Liver (tissue), 9 donors: ENCODE data around the gene BTAF1. TPM values are rescaled to one million over a fixed set of nuclear protein-coding genes. Genes with fewer than 3 reads are reported as not detected.

Source experiments
- DNase-seq: peaks from one replicate; pipeline ENCODE4 v3.0.0-alpha.2; 2017; ENCODE audit warnings: low spot score
- H3K27ac ChIP-seq, 2 donors: one replicate each; pipeline ENCODE4 v1.7.0; 2013; ENCODE audit warnings: inconsistent platforms in 2 of 2, low read length in 2 of 2, control low read depth in 1 of 2, low read depth in 1 of 2, mild to moderate bottlenecking in 1 of 2
- H3K27me3 ChIP-seq, 4 donors: one replicate each; pipeline versions ENCODE4 v1.6.1 to v1.7.0; 2013; ENCODE audit warnings: low read length in 3 of 4, inconsistent platforms in 1 of 4, mild to moderate bottlenecking in 1 of 4, moderate library complexity in 1 of 4; ENCODE audit not compliant: control insufficient read depth in 4 of 4, insufficient read depth in 4 of 4
- H3K36me3 ChIP-seq, 4 donors: one replicate each; pipeline versions ENCODE4 v1.6.1 to v1.7.0; 2013; ENCODE audit warnings: low read length in 3 of 4, mild to moderate bottlenecking in 3 of 4, low read depth in 1 of 4, moderate library complexity in 1 of 4; ENCODE audit not compliant: control insufficient read depth in 4 of 4, insufficient read depth in 3 of 4
- H3K4me1 ChIP-seq, 4 donors: one replicate each; pipeline versions ENCODE4 v1.6.1 to v1.7.0; 2013; ENCODE audit warnings: low read length in 3 of 4, mild to moderate bottlenecking in 3 of 4, moderate library complexity in 1 of 4; ENCODE audit not compliant: control insufficient read depth in 4 of 4, insufficient read depth in 4 of 4
- H3K4me3 ChIP-seq, 3 donors: one replicate each; pipeline versions ENCODE4 v1.6.1 to v1.7.0; 2013; ENCODE audit warnings: low read length in 3 of 3, control low read depth in 1 of 3, low read depth in 1 of 3, mild to moderate bottlenecking in 1 of 3
- H3K9ac ChIP-seq, 2 donors: one replicate each; pipeline ENCODE4 v1.7.0; 2013; ENCODE audit warnings: low read length in 2 of 2, mild to moderate bottlenecking in 2 of 2, moderate library complexity in 2 of 2, control low read depth in 1 of 2, low read depth in 1 of 2
- H3K9me3 ChIP-seq, 4 donors: one replicate each; pipeline versions ENCODE4 v1.6.1 to v1.7.0; 2013; ENCODE audit warnings: low read length in 3 of 4; ENCODE audit not compliant: control insufficient read depth in 4 of 4
- EGR1 ChIP-seq, 2 donors: IDR thresholded peaks; 2 replicates each; pipeline ENCODE4 v1.6.1; 2016 to 2018; ENCODE audit warnings: antibody characterized with exemption in 2 of 2, low read depth in 2 of 2
- FOXA1 ChIP-seq: IDR thresholded peaks from 2 replicates; pipeline ENCODE4 v1.6.1; 2016; ENCODE audit warnings: antibody characterized with exemption
- FOXA2 ChIP-seq: IDR thresholded peaks from 2 replicates; pipeline ENCODE4 v1.6.1; 2016; ENCODE audit warnings: antibody characterized with exemption
- GABPA ChIP-seq, 2 donors: IDR thresholded peaks in 1 of 2; conservative IDR thresholded peaks in 1 of 2; 2 replicates each; pipeline ENCODE4 v1.6.1; 2016; ENCODE audit warnings: antibody characterized with exemption in 2 of 2, mild to moderate bottlenecking in 1 of 2, moderate library complexity in 1 of 2
- HNF4A ChIP-seq, 2 donors: conservative IDR thresholded peaks; 2 replicates each; pipeline ENCODE4 v1.6.1; 2016; ENCODE audit warnings: antibody characterized with exemption in 2 of 2, mild to moderate bottlenecking in 2 of 2
- JUND ChIP-seq, 2 donors: IDR thresholded peaks; 2 replicates each; pipeline ENCODE4 v1.6.1; 2016; ENCODE audit warnings: antibody characterized with exemption in 2 of 2
- NR2F2 ChIP-seq: IDR thresholded peaks from 2 replicates; pipeline ENCODE4 v1.6.1; 2016; ENCODE audit warnings: antibody characterized with exemption
- RAD21 ChIP-seq, 2 donors: IDR thresholded peaks; 2 replicates each; pipeline ENCODE4 v1.6.1; 2016; ENCODE audit warnings: antibody characterized with exemption in 2 of 2, mild to moderate bottlenecking in 2 of 2
- RXRA ChIP-seq, 2 donors: IDR thresholded peaks; 2 replicates each; pipeline ENCODE4 v1.6.1; 2017 to 2018; ENCODE audit warnings: antibody characterized with exemption in 2 of 2, mild to moderate bottlenecking in 1 of 2
- TAF1 ChIP-seq: conservative IDR thresholded peaks from 2 replicates; pipeline ENCODE4 v1.6.1; 2016; ENCODE audit warnings: antibody characterized with exemption, mild to moderate bottlenecking
- YY1 ChIP-seq: IDR thresholded peaks from 2 replicates; pipeline ENCODE4 v1.6.1; 2016; ENCODE audit warnings: antibody characterized with exemption, mild to moderate bottlenecking
- WGBS: extraction: QIAGEN DNeasy Blood & Tissue Kit; methylation state at CpG from one replicate; pipeline ENCODE4 v1.1.7; 2013; 5-methylcytosine and 5-hydroxymethylcytosine counted together
- polyA plus RNA-seq, 2 donors: library from polyadenylated mRNA; stranded (reverse) in 1 of 2; unstranded in 1 of 2; fragments of 200-250 nt in 1 of 2; fragments of >200 nt in 1 of 2; fragmentation: Nextera tagmentation in 1 of 2; extraction: Ambion mirVana in 1 of 2; gene quantifications; one replicate each; pipeline versions ENCODE4 v1.2.1 to v1.2.3, GENCODE V29; 2013 to 2015
- total RNA-seq, 2 donors: library from RNA; depleted of rRNA; stranded (reverse); fragments of >200 nt; gene quantifications; one replicate each; pipeline ENCODE4 v1.2.3, GENCODE V29; 2014
- TF ChIP-seq, protein P1 (sequence below): IDR thresholded peaks from 2 replicates; pipeline ENCODE4 v1.6.1; 2016; ENCODE audit warnings: antibody characterized with exemption
- TF ChIP-seq, protein P2 (sequence below): IDR thresholded peaks from 2 replicates; pipeline ENCODE4 v1.6.1; 2016; ENCODE audit warnings: antibody characterized with exemption
- TF ChIP-seq, protein P3 (sequence below): fragments of 150-350 bp; IDR thresholded peaks from 2 replicates; pipeline ENCODE4 v1.5.1; 2017; ENCODE audit warnings: improper control_type of control experiment, low read depth, low read length; ENCODE audit not compliant: missing input control
- TF ChIP-seq, protein P4 (sequence below): IDR thresholded peaks from 2 replicates; pipeline ENCODE4 v1.6.1; 2016; ENCODE audit warnings: antibody characterized with exemption, mild to moderate bottlenecking
- donor health status: healthy.
- donor health status: healthy.
- donor health status: healthy.
- donor health status: healthy.
- donor health status: healthy.

The BTAF1 gene
- total and polyA plus RNA-seq, 4 donors, result 5.9 to 49.6 (median 18.0) TPM

DNA sequence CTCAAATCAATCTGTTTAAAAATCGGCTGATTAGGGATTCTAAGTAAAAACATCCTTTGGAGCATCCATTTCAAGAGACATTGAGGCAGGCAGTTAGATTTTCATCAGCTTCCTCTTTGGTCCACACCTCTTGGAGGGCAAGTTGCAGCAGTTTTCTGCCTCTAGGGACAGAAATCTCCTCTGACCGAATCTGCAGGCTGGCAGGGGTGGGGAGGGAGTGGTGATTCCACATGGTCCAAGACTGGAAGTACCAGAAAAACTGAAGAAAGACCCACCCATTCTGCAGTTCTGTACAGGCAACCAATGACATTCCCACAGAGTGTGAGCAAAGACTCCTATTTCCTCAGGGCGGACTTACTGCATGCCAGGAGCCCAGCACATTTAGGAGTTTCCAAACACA lies 43.3 kb upstream of the BTAF1 start (continued):
- TF ChIP-seq, protein P1, sequence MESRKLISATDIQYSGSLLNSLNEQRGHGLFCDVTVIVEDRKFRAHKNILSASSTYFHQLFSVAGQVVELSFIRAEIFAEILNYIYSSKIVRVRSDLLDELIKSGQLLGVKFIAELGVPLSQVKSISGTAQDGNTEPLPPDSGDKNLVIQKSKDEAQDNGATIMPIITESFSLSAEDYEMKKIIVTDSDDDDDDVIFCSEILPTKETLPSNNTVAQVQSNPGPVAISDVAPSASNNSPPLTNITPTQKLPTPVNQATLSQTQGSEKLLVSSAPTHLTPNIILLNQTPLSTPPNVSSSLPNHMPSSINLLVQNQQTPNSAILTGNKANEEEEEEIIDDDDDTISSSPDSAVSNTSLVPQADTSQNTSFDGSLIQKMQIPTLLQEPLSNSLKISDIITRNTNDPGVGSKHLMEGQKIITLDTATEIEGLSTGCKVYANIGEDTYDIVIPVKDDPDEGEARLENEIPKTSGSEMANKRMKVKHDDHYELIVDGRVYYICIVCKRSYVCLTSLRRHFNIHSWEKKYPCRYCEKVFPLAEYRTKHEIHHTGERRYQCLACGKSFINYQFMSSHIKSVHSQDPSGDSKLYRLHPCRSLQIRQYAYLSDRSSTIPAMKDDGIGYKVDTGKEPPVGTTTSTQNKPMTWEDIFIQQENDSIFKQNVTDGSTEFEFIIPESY, result no peak
- TF ChIP-seq YY1, result no peak
- TF ChIP-seq FOXA1, result no peak
- TF ChIP-seq, protein P2, sequence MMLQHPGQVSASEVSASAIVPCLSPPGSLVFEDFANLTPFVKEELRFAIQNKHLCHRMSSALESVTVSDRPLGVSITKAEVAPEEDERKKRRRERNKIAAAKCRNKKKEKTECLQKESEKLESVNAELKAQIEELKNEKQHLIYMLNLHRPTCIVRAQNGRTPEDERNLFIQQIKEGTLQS, result no peak
- TF ChIP-seq NR2F2, result no peak
- TF ChIP-seq EGR1 (IDR thresholded peaks at IDR 0.05; ENCODE audit: low read depth in 2 of 2), result no peak

DNA sequence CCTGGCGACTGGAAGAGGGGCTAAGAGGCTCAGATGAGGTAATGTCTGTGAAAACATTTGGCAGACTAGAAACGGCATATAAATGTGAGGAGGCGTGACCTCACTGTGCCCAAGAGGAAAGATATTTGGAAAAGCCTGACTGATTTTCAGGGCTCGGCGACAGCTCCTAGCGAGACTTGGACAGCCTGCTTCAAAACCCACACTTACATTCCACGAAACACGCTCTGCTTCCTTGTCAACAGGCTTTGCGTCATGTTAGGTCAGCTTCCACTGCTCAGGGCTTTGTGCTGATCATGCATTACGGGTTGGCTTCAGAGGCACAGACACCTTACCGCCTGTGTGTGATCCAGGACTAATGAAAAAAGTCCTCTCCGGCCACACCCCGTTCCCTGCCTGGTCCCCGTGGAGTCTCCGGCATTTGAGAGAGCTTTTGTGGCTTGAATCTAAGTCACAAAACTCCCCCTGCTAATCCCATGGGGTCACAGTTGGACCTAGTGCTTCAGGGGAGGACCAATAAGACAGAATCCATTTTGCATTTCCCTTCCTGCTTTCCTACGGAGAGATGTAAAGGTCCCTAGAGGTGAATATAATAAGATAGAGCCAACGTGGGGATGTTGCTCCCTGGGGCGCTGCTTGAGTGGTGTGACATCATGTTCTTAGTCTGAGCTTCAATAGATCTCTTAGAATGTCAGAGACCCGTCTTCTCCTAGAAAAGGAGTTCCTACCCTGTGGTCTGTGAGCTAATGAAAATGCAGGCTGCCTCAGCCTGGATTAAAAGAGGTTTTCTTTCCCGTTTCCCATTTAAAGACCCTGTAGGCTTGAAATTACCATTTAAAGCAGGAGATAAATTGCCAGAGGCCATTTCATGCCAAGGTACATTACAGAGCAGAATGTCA lies 39.8 kb upstream of the BTAF1 start:
- Histone ChIP-seq H3K9ac (no peak overlapping the region), H3K4me1 (peaks cover 0 to 11% (median 10%) of the 10 kb centered on the region in 4 donors), H3K27ac (no peak overlapping the region), H3K27me3 (no peaks in the 10 kb centered on the region), H3K4me3 (no peak overlapping the region), H3K9me3 (no peaks in the 10 kb centered on the region), H3K36me3 (no peaks in the 10 kb centered on the region)
- 47% methylated on average over 20 of the region's 20 CpGs for WGBS
- no peak for DNase-seq
- TF ChIP-seq, protein P2, result no peak
- no peak for TF ChIP-seq HNF4A (conservative IDR thresholded peaks at IDR 0.05)
- no peak for TF ChIP-seq FOXA2
- no peak for TF ChIP-seq TAF1
- TF ChIP-seq, protein P1, result no peak

DNA sequence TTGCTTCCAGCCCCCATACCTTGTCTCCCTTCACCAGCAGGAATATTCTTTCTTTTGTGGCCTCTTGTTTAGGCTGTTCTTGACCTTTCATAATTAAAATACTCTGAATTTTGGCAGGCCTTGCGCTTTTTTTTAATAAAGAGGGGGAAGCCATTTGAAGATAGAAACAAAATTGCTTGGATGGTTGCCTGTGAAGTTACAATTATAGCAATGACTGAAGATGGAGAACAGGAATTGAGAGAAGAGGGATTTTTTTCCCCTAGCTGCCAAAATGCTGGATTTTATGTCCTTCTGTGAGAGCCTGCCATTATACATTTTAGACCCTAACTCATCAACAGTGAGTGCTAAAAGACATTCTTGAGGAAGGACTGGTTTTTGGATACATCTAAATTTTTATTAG lies 39.0 kb upstream of the BTAF1 start:
- Histone ChIP-seq H3K9ac (no peak overlapping the region), H3K4me1 (peaks cover 0 to 11% (median 10%) of the 10 kb centered on the region in 4 donors), H3K9me3 (no peaks in the 10 kb centered on the region), H3K36me3 (no peaks in the 10 kb centered on the region), H3K4me3 (no peak overlapping the region), H3K27me3 (no peaks in the 10 kb centered on the region), H3K27ac (no peak overlapping the region)
- DNase-seq, result no peak
- 89% methylated on average over 1 of the region's 1 CpG for WGBS
- TF ChIP-seq YY1 (no peak), TAF1 (no peak), GABPA (IDR thresholded peaks at IDR 0.05 in 1 of 2, conservative IDR thresholded peaks at IDR 0.05 in 1 of 2) (no peak), FOXA2 (no peak), FOXA1 (no peak), RAD21 (IDR thresholded peaks at IDR 0.05) (no peak), RXRA (IDR thresholded peaks at IDR 0.05) (no peak), JUND (IDR thresholded peaks at IDR 0.05) (no peak)
- TF ChIP-seq, protein P3, sequence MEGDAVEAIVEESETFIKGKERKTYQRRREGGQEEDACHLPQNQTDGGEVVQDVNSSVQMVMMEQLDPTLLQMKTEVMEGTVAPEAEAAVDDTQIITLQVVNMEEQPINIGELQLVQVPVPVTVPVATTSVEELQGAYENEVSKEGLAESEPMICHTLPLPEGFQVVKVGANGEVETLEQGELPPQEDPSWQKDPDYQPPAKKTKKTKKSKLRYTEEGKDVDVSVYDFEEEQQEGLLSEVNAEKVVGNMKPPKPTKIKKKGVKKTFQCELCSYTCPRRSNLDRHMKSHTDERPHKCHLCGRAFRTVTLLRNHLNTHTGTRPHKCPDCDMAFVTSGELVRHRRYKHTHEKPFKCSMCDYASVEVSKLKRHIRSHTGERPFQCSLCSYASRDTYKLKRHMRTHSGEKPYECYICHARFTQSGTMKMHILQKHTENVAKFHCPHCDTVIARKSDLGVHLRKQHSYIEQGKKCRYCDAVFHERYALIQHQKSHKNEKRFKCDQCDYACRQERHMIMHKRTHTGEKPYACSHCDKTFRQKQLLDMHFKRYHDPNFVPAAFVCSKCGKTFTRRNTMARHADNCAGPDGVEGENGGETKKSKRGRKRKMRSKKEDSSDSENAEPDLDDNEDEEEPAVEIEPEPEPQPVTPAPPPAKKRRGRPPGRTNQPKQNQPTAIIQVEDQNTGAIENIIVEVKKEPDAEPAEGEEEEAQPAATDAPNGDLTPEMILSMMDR, result no peak
- TF ChIP-seq, protein P4, sequence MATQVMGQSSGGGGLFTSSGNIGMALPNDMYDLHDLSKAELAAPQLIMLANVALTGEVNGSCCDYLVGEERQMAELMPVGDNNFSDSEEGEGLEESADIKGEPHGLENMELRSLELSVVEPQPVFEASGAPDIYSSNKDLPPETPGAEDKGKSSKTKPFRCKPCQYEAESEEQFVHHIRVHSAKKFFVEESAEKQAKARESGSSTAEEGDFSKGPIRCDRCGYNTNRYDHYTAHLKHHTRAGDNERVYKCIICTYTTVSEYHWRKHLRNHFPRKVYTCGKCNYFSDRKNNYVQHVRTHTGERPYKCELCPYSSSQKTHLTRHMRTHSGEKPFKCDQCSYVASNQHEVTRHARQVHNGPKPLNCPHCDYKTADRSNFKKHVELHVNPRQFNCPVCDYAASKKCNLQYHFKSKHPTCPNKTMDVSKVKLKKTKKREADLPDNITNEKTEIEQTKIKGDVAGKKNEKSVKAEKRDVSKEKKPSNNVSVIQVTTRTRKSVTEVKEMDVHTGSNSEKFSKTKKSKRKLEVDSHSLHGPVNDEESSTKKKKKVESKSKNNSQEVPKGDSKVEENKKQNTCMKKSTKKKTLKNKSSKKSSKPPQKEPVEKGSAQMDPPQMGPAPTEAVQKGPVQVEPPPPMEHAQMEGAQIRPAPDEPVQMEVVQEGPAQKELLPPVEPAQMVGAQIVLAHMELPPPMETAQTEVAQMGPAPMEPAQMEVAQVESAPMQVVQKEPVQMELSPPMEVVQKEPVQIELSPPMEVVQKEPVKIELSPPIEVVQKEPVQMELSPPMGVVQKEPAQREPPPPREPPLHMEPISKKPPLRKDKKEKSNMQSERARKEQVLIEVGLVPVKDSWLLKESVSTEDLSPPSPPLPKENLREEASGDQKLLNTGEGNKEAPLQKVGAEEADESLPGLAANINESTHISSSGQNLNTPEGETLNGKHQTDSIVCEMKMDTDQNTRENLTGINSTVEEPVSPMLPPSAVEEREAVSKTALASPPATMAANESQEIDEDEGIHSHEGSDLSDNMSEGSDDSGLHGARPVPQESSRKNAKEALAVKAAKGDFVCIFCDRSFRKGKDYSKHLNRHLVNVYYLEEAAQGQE, result no peak
- TF ChIP-seq, protein P2, result no peak
- TF ChIP-seq, protein P1, result no peak
